ENCODE data around the gene SRSF10. TPM values are rescaled to one million over a fixed set of nuclear protein-coding genes. Genes with fewer than 3 reads are reported as not detected.
"Not testable (repeated sequence)": the region's sequence is repeated elsewhere in the genome, so short reads cannot be mapped to it uniquely, and the experiment has no call there.

Gene SRSF10
- total RNA-seq, 1 donor: 81.1 TPM

DNA sequence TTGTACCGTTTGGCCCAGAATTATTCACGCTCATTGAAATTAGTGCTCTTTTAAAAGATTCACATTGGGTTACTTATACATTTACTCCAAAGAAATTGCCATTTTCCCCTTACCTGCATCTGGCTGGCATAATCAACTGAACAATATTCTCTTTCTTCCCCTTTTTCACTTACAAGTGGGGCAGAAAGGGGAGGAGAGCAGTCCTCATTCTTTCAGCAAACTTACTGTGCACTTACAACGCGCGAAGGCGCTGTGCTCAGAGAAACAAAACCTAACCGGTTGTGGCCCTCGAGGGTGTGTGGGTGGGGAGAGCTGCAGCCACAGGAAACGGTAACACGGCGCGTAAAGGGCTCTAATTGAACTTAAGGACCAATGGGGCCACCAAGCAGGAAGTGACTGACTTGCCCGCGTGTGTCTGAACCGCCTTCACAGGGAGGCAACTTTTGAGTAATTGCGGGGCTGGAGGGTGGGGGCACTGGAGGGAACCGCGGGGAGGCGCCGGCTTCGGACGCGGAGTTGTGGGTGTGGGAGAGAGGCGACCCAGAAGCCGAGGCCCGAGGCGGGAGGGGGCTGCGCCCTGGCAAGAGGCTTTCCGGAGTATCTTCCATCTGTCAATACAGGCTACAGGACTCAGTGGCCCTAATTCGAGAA lies 21.2 kb downstream of the SRSF10 start:
- Histone ChIP-seq H3K27ac (ENCODE audit: low read depth, low read length) (peak overlapping the region; percentile 99), H3K9me3 (ENCODE audit: low read depth, low read length) (no peaks in the 10 kb centered on the region), H3K4me3 (ENCODE audit: insufficient read depth, low read length) (peak overlapping the region; percentile 98), H3K4me1 (ENCODE audit: insufficient read depth, low read length) (peaks cover 18% of the 10 kb centered on the region), H3K36me3 (ENCODE audit: insufficient read depth, low read length) (peaks cover 20% of the 10 kb centered on the region), H2AFZ (ENCODE audit: low read length) (peak overlapping the region; percentile 81), H3K27me3 (ENCODE audit: insufficient read depth, low read length) (no peaks in the 10 kb centered on the region), H3K4me2 (ENCODE audit: insufficient read depth, low read length) (peak overlapping the region; percentile 89), H3K79me2 (ENCODE audit: insufficient read depth, low read length) (peaks cover 24% of the 10 kb centered on the region), H4K20me1 (ENCODE audit: insufficient read depth, low read length) (peaks cover 10% of the 10 kb centered on the region)
- peak; percentile 97 for DNase-seq (ENCODE audit: insufficient read length, low spot score, missing footprints)
- TF ChIP-seq, protein P1, sequence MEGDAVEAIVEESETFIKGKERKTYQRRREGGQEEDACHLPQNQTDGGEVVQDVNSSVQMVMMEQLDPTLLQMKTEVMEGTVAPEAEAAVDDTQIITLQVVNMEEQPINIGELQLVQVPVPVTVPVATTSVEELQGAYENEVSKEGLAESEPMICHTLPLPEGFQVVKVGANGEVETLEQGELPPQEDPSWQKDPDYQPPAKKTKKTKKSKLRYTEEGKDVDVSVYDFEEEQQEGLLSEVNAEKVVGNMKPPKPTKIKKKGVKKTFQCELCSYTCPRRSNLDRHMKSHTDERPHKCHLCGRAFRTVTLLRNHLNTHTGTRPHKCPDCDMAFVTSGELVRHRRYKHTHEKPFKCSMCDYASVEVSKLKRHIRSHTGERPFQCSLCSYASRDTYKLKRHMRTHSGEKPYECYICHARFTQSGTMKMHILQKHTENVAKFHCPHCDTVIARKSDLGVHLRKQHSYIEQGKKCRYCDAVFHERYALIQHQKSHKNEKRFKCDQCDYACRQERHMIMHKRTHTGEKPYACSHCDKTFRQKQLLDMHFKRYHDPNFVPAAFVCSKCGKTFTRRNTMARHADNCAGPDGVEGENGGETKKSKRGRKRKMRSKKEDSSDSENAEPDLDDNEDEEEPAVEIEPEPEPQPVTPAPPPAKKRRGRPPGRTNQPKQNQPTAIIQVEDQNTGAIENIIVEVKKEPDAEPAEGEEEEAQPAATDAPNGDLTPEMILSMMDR (IDR thresholded peaks at IDR 0.05; ENCODE audit: extremely low read depth, low read depth, low read length): peak; percentile 36

DNA sequence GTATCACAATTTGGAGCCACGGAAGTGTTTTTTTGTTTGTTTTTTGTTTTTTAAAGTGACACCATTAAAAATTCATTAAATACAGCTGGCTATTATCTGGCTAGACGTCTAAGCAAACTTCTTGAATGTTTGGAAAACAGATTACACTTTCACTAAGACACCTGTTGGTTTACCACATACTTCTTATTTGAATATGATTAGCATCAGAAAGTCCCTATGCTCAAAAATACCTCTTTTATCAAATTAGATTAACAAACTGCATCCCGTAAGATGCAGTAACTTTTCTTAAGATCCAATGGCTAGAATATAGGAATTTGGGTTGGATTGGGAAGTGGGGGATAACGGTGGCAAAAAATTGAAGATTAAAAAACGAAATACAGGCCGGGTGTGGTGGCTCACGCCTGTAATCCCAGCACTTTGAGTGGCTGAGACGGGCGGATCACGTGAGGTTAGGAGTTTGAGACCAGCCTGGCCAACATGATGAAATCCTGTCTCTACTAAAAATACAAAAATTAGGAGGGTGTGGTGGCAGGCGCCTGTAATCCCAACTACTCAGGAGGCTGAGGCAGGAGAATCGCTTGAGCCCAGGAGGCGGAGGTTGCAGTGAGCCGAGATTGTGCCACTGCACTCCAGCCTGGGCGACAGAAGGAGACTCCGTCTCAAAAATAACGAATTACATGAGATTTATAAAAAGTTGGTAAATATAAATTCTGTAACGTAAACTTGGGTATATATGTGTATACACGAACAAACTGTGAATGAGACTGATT lies 21.9 kb downstream of the SRSF10 start:
- not testable (repeated sequence) for DNase-seq (ENCODE audit: insufficient read length, low spot score, missing footprints); H3K9me3 ChIP-seq (ENCODE audit: low read depth, low read length); H3K27me3 ChIP-seq (ENCODE audit: insufficient read depth, low read length); H4K20me1 ChIP-seq (ENCODE audit: insufficient read depth, low read length)
- H3K4me3 ChIP-seq (ENCODE audit: insufficient read depth, low read length): peak overlapping the region; percentile 98
- H3K36me3 ChIP-seq (ENCODE audit: insufficient read depth, low read length): peaks cover 15% of the 10 kb centered on the region
- H3K27ac ChIP-seq (ENCODE audit: low read depth, low read length): peak overlapping the region; percentile 99
- peaks cover 24% of the 10 kb centered on the region for H3K79me2 ChIP-seq (ENCODE audit: insufficient read depth, low read length)
- H3K4me2 ChIP-seq (ENCODE audit: insufficient read depth, low read length): peak overlapping the region; percentile 89
- peaks cover 18% of the 10 kb centered on the region for H3K4me1 ChIP-seq (ENCODE audit: insufficient read depth, low read length)
- peak overlapping the region; percentile 81 for H2AFZ ChIP-seq (ENCODE audit: low read length)

DNA sequence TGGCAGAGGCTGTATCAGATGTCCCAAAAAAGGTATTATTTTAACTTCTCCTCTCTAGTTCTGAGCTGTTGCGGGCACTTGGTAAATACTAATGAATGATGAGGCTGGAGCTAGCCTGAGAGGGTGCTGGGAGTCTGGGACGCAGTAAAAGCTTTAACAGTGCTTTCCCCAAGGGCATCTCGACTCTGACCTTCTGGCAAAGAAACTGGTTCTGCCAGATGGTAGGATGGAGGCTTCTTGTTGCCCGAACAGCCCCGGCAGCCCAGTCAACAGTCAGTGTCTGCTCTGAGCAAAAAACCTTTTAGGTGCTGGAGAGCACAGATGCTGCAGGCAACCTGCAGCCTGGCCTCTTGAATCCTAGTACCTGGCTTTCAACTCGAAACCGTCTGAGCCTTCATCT lies 23.0 kb downstream of the SRSF10 start:
- H3K9me3 ChIP-seq (ENCODE audit: low read depth, low read length): no peaks in the 10 kb centered on the region
- peaks cover 11% of the 10 kb centered on the region for H3K36me3 ChIP-seq (ENCODE audit: insufficient read depth, low read length)
- H3K4me3 ChIP-seq (ENCODE audit: insufficient read depth, low read length): no peak overlapping the region
- H3K4me2 ChIP-seq (ENCODE audit: insufficient read depth, low read length): no peak overlapping the region
- no peak overlapping the region for H2AFZ ChIP-seq (ENCODE audit: low read length)
- peaks cover 24% of the 10 kb centered on the region for H3K79me2 ChIP-seq (ENCODE audit: insufficient read depth, low read length)
- H3K27me3 ChIP-seq (ENCODE audit: insufficient read depth, low read length): no peaks in the 10 kb centered on the region
- no peak overlapping the region for H3K27ac ChIP-seq (ENCODE audit: low read depth, low read length)
- H4K20me1 ChIP-seq (ENCODE audit: insufficient read depth, low read length): peaks cover 10% of the 10 kb centered on the region
- peaks cover 20% of the 10 kb centered on the region for H3K4me1 ChIP-seq (ENCODE audit: insufficient read depth, low read length)
- TF ChIP-seq, protein P1 (IDR thresholded peaks at IDR 0.05; ENCODE audit: extremely low read depth, low read depth, low read length): no peak
- DNase-seq (ENCODE audit: insufficient read length, low spot score, missing footprints): no peak

DNA sequence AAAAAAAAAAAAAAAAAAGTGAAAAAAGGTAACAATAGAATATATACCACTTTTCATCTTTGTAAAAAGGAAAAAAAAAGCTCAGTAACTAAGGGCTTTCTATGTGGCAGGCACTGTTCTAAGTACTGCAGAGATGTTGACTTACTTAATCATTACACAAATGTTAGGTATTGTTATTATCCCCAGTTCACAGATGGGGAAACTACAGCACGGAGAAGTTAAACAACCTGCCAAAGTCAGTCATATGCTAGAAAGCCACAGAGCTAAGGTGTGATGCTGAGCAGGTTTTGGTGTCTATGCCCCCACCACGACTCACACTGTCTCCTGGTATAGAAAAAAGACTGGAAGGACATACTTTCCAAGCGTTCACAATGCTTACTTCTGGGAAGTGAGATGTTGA lies 27.1 kb downstream of the SRSF10 start:
- Histone ChIP-seq H3K4me2 (ENCODE audit: insufficient read depth, low read length) (no peak overlapping the region), H3K4me3 (ENCODE audit: insufficient read depth, low read length) (no peak overlapping the region), H3K27ac (ENCODE audit: low read depth, low read length) (no peak overlapping the region), H4K20me1 (ENCODE audit: insufficient read depth, low read length) (no peaks in the 10 kb centered on the region), H3K36me3 (ENCODE audit: insufficient read depth, low read length) (no peaks in the 10 kb centered on the region), H2AFZ (ENCODE audit: low read length) (no peak overlapping the region), H3K9me3 (ENCODE audit: low read depth, low read length) (no peaks in the 10 kb centered on the region), H3K79me2 (ENCODE audit: insufficient read depth, low read length) (no peaks in the 10 kb centered on the region), H3K4me1 (ENCODE audit: insufficient read depth, low read length) (peaks cover 16% of the 10 kb centered on the region), H3K27me3 (ENCODE audit: insufficient read depth, low read length) (no peaks in the 10 kb centered on the region)
- no peak for DNase-seq (ENCODE audit: insufficient read length, low spot score, missing footprints)
- TF ChIP-seq, protein P1 (IDR thresholded peaks at IDR 0.05; ENCODE audit: extremely low read depth, low read depth, low read length): no peak
